ENCODE measurements around the gene IMMP2L.
"Not testable (repeated sequence)": the region's sequence is repeated elsewhere in the genome, so short reads cannot be mapped to it uniquely, and the experiment has no call there.

IMMP2L gene

DNA sequence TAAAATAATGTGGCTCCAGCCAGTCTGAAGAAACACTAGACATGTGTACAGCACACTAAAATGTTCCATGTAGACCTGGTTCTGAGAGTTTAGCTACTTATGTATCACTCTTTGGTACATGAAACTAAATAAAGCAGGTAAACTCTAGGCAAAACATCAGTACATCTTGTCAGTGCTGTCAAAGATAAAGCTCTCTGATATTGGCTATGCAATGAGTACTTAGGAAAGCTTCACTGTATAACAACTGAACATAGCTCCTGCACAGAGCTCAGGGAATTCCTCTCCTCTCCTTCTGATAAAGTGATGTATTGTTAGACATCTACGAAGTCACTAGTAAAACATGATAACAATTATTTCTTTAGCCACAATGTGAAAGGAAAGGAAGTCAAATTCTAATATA, 467.9 kb downstream of the IMMP2L start:
- DNase-seq = no peak

DNA sequence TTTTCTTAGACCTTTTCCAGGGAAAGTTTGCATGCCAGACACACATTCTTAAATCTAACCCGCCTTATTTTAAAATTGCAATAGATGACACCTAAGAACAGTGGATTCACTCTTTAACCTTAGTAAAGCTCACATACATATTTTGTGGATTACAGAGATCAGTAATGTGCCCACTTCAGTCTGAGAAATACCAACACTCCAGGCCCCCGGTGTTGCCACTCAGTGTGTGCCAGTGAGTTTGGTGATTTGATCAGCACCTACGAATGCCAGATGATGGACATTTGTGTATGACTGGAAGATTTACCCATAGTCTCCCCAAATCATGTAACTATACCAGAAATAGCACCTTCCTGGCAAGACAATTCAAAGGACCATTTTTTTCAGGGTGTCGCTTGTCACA, 468.8 kb downstream of the IMMP2L start:
- no peak for DNase-seq

DNA sequence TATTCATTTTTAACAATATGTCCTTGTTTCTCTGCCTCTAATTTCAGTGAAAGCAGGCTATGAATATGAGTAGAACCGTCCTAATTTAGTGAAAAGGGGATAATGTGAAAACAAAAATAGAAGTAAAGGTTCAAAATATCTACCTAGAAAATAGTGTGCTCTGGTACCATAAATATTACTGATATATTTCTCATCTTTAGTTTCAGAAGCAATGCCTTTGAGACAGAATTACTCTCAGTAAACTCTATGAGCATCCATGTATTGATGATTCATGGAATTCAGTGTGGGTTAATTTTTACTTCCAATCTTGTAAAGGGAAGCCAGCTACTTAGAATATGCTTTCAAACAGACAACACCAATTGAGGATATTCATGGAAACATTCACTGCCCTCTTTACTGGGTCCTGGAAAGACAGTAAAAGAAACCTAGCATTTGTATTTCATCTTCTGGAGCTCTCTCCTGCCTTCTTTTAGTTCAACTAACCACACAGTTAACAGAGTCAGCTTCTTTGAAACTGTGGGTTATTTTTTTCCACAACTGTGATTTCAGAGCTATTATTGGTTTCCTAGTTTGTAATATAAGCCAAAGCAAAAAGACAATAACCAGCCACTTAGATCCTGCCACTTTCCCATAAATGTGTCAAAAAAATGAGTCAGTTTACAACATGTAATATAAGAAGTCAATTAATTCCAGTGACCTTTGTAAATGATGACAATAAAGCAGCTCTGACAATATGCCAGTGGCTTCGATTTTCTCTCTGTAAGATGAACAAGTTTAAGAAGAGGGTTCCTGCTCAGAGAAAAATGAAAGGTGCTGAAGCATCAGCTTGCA, 469.7 kb downstream of the IMMP2L start:
- DNase-seq = no peak

DNA sequence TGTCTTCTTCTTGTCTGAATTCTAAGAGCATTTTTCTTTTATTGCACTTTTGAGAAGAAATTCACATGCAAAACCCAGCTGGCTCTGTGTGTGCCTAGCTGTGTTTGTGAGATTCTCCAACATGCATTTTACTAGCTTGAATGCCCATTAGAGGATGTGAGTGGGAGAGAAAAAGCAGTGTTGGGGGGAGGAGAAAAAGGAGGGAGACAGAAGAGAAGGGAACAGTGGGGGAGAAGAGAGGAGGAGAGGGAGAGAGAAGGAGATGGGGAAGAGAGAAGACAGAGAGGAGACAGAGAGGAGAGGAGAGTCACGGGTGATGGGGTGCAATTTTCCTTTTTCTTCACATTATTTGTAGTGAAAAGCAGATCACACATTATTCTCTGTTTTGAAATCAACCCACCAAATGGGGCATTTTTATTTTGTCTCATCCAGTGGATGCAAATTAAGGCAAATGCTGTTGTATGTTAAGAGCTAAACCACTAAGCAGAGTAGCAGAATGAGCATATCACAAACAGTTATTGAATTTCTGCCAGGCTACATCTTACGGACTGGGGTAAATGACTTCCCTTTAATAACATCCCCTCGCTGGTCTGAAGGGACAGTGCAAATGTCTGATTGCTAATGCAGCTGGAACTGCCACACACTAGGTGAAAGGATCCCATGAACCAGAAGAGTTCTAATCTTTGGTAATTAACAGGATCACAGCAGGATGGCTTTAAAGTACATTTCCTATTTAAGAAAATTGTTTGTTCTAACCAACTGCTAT, 470.5 kb downstream of the IMMP2L start:
- no peak for DNase-seq

DNA sequence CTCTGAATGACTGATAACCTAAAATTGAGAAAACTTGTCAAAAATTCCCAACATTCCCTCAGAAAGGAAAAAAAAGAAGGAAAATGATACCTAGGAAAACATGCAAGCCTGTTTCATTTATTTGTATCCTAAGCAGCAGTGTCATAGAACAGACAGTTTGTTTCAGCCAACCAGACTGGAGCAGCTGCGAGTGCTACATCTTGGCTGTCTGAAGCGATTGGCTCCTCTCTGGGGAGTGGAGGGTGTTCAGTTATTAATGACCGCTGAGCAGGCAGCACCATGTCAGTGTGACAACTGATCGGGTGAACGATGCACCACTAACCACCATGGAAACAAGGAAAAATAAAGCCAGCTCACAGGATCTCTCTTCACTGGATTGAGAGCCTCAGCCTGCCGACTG, 471.4 kb downstream of the IMMP2L start, which contains the start of gene LRRN3:
LRRN3 (plus strand) TSS at position 282 of the 400 bp plus-strand sequence. CDS start 31,646 bp downstream, outside the sequence.
- DNase-seq = no peak

DNA sequence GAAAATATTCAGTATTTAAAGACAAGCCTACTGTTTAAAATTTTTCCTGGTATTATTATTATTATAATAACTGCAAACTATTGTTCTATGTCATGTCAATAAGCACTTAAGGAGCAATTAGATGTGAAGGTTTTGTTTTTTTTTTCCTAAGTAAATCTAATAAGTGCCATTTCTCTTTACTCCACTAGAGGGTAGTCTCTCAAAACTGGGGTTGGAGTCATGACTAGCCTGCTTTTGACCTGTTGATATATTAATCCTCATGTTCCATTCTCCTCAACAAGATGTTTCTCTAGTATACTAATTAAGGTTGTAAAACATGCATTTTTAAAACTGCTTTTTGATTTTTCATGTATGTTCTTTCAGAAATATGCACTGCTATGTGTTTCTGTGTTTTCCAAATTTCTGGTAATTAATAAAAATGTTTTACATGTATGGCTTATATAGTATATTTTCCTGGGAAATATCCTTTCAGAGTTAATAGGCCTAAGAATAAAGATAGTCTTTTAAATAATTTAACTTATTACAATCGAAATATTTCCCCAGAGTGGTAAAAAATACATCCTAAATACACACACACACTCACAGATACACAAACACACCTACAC, 472.4 kb downstream of the IMMP2L start:
- DNase-seq = no peak

DNA sequence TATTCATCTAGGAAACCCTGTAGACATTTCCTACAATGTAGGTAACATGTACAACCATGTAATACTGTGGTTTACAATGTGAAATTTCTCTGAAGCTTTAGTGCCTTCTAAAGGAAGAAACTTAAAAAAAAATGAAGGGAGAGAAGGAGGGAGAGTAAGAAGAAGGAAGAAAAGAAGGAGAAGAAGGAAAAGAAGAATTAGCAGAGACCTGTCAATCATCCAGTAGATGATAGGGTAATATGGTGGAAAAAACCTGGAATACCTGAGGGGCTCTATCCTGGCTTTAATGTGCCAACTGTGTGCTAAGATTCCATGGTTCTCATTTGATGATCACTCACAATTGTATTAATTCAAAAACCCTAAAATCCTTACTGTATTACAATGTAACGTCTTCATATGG, 474.0 kb downstream of the IMMP2L start:
- no peak for DNase-seq

DNA sequence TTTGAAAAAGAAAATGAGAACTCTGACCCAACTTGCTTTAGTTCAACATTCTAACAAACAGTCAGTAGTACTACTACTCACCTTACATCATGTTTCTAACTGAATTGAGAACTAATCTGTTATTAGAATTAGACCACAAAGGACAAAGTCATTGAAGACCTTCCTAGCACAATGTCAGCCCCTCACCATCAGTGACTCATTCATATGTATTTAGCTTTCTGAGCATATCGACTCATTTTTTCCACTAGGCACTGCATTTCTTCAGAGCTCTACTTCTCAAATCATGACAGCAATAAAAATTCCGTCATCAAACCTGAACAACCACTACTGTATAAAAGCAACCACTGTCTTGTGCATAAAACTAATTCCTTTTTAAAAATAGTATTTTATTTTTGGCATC, 475.8 kb downstream of the IMMP2L start:
- DNase-seq = no peak

DNA sequence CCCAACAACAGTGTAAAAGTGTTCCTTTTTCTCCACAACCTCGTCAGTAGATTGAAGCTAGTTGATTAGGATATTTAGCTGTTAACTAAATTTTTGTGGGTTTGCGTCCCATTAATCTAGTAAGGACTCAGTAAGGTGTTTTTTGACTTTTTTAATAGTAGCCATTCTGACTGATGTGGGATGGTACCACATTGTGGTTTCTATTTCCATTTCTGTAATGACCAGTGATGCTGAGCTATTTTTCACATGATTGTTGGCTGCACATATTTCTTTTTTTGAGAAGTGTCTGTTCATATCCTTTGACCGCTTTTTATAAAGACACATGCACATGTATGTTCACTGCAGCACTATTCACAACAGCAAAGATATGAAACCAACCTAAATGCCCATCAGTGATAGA, 476.9 kb downstream of the IMMP2L start:
- no peak for DNase-seq

DNA sequence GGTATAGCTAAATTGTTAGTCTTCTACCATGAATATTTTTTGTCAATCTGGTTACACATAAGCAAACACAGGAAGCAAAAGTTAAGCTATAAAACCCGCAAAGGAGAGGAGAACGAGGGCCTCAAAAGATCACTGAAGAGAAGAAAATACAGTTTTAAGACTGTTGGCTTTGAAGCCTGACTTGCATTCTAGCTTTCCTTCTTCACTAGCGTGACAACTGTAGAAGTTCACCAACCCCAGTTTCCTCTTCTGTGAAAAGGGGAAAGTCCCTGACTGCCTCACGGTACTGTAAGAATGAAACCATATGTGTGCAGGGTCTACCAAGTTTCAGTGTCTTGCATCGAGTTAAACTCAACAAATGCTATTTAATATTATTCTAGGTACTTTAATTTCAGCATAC, 478.9 kb downstream of the IMMP2L start:
- no peak for DNase-seq

DNA sequence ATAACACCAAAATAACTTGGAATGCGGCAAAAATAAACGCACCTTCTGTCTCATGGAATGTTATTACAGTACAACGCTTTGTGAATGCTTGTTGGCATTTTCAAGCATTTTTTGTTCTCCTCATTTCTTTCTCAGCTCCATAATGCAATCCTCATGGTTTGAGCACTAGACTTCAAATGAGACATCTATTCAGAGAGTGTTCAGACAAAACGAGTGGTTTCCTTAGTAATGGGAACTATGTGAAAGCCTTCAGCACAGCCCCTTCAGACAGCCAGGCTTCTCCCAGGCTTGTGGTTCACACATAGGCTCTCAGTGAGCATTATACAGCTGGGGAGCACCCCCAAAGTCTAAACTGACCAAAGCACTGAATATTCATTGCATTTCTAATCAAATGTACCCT, 479.9 kb downstream of the IMMP2L start:
- DNase-seq = no peak

DNA sequence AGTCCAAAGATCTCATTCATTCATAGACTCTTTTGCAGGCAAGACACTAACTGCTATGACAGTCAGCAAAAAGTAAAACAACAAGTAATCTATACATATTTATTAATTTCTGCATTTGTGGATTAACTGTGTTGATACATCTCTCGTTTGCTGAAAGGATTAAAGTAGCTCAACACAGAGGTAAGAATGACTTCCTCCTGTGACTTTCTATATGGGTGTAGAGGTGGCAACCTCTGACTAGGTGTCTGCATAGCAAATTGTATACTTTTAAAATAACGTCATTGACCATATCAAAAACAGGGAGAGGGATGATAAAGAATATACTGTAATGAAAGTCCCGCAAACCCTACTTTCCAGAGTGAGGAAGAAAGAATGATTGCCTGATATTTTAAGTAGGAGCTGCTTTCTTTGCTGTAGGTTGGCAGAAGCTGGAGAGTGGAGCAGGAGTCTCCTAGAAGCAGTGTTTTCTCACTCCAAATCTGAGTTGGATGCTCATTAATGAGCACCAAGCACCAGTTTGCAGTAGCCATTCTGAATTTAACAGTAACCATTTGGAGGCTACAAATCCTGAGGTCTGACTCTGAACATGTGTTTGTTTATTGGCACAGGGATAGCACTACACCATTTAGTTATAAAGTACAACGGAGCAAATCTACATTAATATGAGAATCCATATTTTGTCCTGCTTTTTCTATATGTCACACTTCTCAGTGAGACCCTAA, 480.6 kb downstream of the IMMP2L start:
- DNase-seq = no peak

DNA sequence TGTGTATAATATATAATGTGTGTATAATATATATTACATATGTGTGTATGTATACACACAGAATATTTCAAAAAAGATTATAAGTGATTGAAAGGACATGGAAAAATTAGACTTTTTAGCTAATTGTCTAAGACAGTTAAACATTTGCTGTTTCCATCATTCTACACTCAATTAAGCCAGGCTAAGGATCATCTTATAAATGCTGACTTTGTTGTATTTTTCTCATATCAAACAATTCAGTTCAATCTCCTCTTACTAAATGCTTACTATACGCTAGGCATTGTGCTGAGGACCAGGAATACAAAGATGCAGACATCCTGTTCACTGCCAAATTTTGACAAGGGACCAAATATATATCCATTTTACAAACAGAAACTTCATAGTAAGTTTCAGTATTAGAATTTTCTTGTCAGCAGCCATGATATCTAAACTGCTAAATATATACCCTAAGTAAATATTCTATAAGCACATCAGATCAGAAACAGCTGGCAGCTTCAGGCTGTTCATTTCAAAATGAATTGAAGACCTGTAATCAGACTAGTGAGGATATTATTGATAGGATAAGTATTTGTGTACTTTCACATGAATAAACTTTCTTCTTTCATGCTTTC, 481.7 kb downstream of the IMMP2L start:
- DNase-seq = no peak

DNA sequence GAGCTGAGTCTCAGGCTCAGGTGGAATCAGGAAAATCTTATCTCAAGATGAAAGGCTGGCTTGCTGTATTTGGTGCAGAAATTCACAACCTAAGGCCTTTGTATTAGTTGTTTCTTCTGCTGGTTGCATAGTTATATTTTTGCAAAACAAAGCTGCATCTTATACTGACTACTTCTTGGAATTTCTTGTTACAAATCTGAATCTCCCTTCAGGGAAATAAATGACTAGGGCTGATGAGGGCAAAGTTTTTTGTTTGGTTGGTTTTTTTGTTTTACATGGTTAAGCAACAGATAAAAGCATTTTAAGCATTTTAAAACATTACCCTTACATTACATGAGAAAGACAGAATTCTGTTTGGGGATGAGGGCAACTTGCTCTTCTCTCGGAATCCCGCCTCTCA, 485.3 kb downstream of the IMMP2L start:
- no peak for DNase-seq

DNA sequence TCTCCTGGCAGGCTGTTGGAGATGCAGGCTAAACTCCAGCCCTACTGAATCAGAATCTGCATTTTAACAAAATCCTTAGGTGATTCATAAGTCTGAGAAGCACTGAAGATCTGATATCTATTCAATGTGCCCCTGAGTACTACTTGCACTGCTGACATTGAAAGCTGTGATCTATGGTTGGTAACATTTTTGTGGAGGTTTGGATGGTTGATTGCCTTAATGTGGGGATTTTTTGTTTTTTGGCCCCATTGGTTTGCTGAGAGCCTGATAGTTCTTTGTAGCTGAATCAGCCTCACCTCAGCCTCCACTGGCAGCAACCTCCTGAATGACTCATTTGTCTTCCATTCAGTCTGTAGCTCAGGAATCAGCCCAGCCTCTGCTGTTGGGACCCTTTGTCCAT, 486.1 kb downstream of the IMMP2L start:
- no peak for DNase-seq

DNA sequence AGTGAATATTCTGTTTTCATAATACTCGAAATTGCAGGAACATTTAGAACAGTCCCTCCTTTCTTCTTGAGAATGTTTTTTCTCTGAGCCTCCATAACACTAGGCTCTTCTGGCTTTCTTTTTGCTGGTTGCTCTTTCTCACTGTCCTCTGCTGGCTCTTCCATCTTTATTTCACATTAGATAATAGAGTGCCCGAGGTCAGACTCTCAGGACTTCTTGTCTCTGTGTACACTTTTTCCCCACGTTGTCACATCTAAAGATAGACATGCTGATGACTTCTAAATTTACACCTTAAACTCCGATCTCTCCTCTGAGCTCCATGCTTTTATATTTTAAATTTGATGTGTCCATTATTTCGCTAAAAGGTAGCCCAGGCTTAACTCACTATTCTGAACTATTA, 486.8 kb downstream of the IMMP2L start:
- no peak for DNase-seq

DNA sequence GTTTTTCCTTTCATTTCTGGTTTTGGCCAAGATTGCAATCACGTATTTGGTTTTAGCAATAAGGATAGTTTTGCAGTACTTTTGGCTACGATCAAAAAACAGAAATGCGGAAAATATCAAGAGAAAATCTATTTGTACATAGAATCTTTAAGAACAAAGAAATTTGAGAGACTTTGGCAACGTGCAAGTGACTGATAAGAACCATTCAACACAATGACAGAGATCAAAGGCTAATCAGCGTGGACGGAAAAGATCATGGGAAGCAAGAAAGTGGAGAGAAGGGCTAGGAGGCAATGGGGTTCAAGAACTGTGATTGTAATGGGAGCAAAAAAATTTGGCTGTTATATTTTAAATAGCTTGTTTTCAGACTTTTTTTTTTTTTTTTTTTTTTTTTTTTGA, 487.5 kb downstream of the IMMP2L start:
- DNase-seq = no peak

DNA sequence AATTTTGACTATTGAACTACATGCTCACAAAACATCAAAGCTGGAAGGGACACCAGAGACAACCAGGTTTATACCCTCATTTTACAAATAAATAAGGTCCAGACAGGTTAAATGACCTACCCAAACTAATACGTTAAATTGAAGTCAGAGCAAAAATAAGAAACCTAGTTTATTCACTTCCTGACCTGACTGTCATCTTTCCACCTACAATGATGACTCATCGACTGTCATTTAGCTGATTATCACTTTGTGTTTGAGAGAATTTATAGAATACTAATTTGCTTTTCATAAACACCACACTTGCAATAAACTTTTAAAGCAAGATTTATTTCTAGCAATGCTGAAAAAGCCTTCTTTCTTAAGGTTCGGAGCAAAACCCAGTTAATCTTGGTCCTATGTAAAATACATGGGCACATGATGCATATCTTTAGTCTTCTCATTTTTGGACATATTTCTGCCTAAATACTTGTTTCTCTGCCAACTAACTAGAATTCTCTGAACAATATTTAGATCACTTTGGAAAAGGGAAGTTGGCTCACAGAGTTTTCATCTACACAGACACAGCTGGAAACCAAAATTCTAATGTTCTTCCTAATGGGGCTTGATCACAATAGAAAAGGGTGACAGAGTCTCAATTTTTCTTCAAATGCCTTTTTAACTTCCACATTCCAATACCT, 488.1 kb downstream of the IMMP2L start:
- no peak for DNase-seq

DNA sequence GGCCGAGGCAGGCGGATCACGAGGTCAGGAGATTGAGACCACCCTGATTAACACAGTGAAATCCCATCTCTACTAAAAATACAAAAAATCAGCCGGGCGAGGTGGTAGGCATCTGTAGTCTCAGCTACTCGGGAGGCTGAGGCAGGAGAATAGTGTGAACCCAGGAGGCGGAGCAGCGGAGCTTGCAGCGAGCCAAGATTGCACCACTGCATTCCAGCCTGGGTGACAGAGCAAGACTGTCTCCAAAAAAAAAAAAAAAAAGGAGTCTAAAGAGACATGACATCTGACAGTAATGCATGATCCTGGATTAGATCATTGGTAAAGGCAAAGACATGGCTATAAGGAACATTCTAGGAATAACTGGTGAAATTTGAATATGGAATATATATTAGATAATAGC, 489.6 kb downstream of the IMMP2L start:
- not testable (repeated sequence) for DNase-seq

DNA sequence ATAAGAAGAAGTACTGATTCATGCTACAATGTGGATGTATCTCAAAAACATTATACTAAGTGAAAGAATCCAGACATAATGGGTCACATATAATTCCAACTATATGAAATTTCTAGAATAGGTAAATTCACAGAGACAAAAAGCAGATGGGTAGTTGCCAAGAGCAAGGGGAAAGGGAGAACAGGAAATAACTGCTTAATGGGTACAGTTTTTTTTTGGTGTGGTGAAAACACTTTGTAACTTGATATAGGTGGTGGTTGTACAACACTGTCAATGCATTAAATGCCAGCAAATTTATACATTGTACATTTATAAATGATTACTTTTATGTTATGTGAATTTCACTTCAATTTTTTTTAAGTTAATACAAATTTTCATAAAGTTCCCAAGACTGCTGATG, 490.7 kb downstream of the IMMP2L start:
- DNase-seq = no peak

DNA sequence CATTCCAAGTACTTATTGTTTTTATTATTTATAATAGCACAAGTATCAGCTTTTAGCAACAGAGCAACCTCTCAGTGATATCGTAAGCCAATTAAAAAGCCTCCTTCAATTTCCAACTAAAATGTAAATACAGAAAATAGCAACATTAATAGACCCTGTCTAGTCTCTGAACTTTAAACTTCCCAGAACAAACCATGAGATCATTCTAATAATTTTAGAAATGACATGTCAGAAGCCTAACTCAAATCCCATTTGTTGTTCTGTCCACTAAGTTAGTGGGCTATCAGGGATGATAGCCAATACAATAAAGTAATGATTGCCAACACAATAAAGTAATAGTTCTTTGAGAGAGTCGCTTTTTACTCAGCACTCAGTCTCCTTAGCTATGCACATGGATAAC, 493.7 kb downstream of the IMMP2L start:
- no peak for DNase-seq

DNA sequence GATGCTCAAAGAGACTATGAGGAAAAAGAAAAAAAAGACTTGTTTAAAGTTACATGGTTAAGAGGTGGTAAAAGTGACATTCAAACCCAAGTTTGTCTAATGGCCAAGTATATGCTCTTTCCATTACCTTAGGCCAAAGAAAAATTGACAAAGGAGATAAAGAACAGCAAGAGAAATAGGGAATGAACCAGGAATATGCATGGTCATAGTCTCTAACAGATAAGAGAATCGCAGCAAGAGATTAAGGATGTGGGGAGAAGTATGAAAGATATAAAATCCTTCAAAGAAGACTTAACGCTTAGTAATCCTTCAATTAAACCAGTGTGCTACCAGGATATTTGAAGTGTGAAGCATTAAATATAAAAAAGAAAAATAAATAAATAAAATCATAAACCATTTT, 494.6 kb downstream of the IMMP2L start:
- no peak for DNase-seq

All from NCI-H1436 treated with DMSO at 0.1 percent for 48 hours (cell line).